Endothelial cell of umbilical vein (primary cell): ENCODE measurements around the gene FAM50A. TPM values are rescaled to one million over a fixed set of nuclear protein-coding genes. Genes with fewer than 3 reads are reported as not detected.

Source experiments
- BruUV-seq: library from RNA; stranded (reverse); fragments of 400-500 nt; replicated peaks from 2 replicates; lab custom pipeline; 2021; lab: Mats Ljungman, UMichigan
- CTCF ChIA-PET: fragments of 300-600, 350-600 bp; sonication (Branson Sonifier 250); formaldehyde crosslinking; loops from one replicate; lab custom pipeline; 2021; ENCODE audit warnings: antibody characterized with exemption, inconsistent platforms; lab: Charles Lee
- POLR2A ChIA-PET: fragments of 300-600, 350-600 bp; sonication (Branson Sonifier 250); formaldehyde crosslinking; loops from one replicate; lab custom pipeline; 2021; ENCODE audit warnings: antibody characterized with exemption, inconsistent platforms; lab: Charles Lee
- DNase-seq: peaks from one replicate; pipeline ENCODE4 v3.0.0-alpha.2; 2011; ENCODE audit warnings: low read depth, low spot score
- FAIRE-seq: peaks from 2 replicates; lab custom pipeline; 2011; peaks lifted over from hg19 to GRCh38; lab: Jason Lieb, UNC
- H2AFZ ChIP-seq: 2 replicates; pipeline ENCODE4 v1.6.0; 2012; ENCODE audit warnings: low read depth, low read length, control low read depth, inconsistent platforms
- H3K27ac ChIP-seq: 2 replicates; pipeline ENCODE4 v1.5.1; 2011; ENCODE audit warnings: low read depth, mild to moderate bottlenecking, control low read depth, low read length, moderate library complexity; ENCODE audit not compliant: insufficient read depth
- H3K27me3 ChIP-seq, 2 experiments: 2 replicates each; pipeline versions ENCODE4 v1.6.0 to v1.6.1; 2011; ENCODE audit warnings: low read length in 2 of 2, mixed read lengths in 1 of 2; ENCODE audit not compliant: control insufficient read depth in 2 of 2, insufficient read depth in 2 of 2
- H3K36me3 ChIP-seq, 2 experiments: 2 replicates in 1 of 2; 3 replicates in 1 of 2; pipeline ENCODE4 v1.5.1; 2011; ENCODE audit warnings: low read length in 2 of 2, mild to moderate bottlenecking in 1 of 2, moderate library complexity in 1 of 2; ENCODE audit not compliant: control insufficient read depth in 2 of 2, insufficient read depth in 2 of 2; ENCODE audit errors: extremely low read depth in 1 of 2
- H3K4me1 ChIP-seq: 3 replicates; pipeline ENCODE4 v1.5.1; 2011; ENCODE audit warnings: mild to moderate bottlenecking, low read length; ENCODE audit not compliant: control insufficient read depth, insufficient read depth; ENCODE audit errors: extremely low read depth
- H3K4me2 ChIP-seq: 2 replicates; pipeline ENCODE4 v1.6.1; 2011; ENCODE audit warnings: low read length, control low read depth, mixed read lengths; ENCODE audit not compliant: insufficient read depth
- H3K4me3 ChIP-seq, 3 experiments: fragments of 200-600 bp in 1 of 3; sonication (generic), shearing (Covaris generic) in 1 of 3; replicated peaks in 1 of 3; 2 replicates each; pipeline ENCODE4 v1.5.1; 2011 to 2016; ENCODE audit warnings: control low read depth in 3 of 3, low read length in 3 of 3, mild to moderate bottlenecking in 2 of 3, inconsistent platforms in 1 of 3, low read depth in 1 of 3, moderate library complexity in 1 of 3; ENCODE audit not compliant: insufficient read depth in 1 of 3
- H3K79me2 ChIP-seq: 2 replicates; pipeline ENCODE4 v1.6.0; 2012; ENCODE audit warnings: low read length, inconsistent platforms; ENCODE audit not compliant: control insufficient read depth, insufficient read depth
- H3K9ac ChIP-seq: replicated peaks from 2 replicates; pipeline ENCODE3; 2011; ENCODE audit warnings: low read length, control low read depth; ENCODE audit not compliant: insufficient read depth; ENCODE audit errors: extremely low read depth
- H3K9me1 ChIP-seq: replicated peaks from 3 replicates; pipeline ENCODE4 v1.6.0; 2011; ENCODE audit warnings: mild to moderate bottlenecking, low read length; ENCODE audit not compliant: control insufficient read depth, insufficient read depth; ENCODE audit errors: extremely low read depth
- H3K9me3 ChIP-seq: replicated peaks from 2 replicates; pipeline ENCODE4 v1.5.1; 2012; ENCODE audit warnings: low read length, inconsistent platforms; ENCODE audit not compliant: control insufficient read depth, insufficient read depth
- H4K20me1 ChIP-seq: replicated peaks from 2 replicates; pipeline ENCODE3; 2011; ENCODE audit warnings: mild to moderate bottlenecking, low read length; ENCODE audit not compliant: control insufficient read depth, insufficient read depth; ENCODE audit errors: extremely low read depth
- EZH2 ChIP-seq: IDR thresholded peaks from 2 replicates; pipeline ENCODE4 v1.6.1; 2012; ENCODE audit warnings: borderline replicate concordance, low read depth, mild to moderate bottlenecking, moderate library complexity, low read length, inconsistent platforms; ENCODE audit not compliant: severe bottlenecking
- FOS ChIP-seq: IDR thresholded peaks from 2 replicates; pipeline ENCODE4 v1.6.1; 2011; ENCODE audit warnings: mild to moderate bottlenecking, low read length, moderate library complexity, borderline replicate concordance; ENCODE audit not compliant: insufficient read depth
- GATA2 ChIP-seq: IDR thresholded peaks from 2 replicates; pipeline ENCODE4 v1.7.0; 2011; ENCODE audit warnings: low read depth, mild to moderate bottlenecking, moderate library complexity, mixed read lengths, low read length; ENCODE audit not compliant: insufficient read length, insufficient read depth
- JUN ChIP-seq: IDR thresholded peaks from 2 replicates; pipeline ENCODE4 v1.6.1; 2011; ENCODE audit warnings: borderline replicate concordance, low read depth; ENCODE audit not compliant: insufficient read length, insufficient read depth
- MYC ChIP-seq: IDR thresholded peaks from one replicate; pipeline ENCODE4 v1.6.1; 2011; ENCODE audit warnings: mild to moderate bottlenecking, low read depth, low read length
- POLR2A ChIP-seq: IDR thresholded peaks from 2 replicates; pipeline ENCODE4 v1.6.1; 2012; ENCODE audit warnings: low read depth, mild to moderate bottlenecking, control low read depth, low read length
- POLR2AphosphoS5 ChIP-seq: IDR thresholded peaks from 2 replicates; pipeline ENCODE4 v1.6.1; 2012; ENCODE audit warnings: low read depth, mild to moderate bottlenecking, control low read depth, low read length, moderate library complexity; ENCODE audit not compliant: insufficient read depth
- dilution Hi-C: fragments of 300-500 bp; cut with MboI; formaldehyde crosslinking; loops from one replicate; pipeline ENCODE4 v1.15.0; 2019; ENCODE audit warnings: low sequenced_read_pairs; ENCODE audit not compliant: extremely low pct_ligation_motif_present
- intact Hi-C: fragments of 100-400 bp; cut with micrococcal nuclease; formaldehyde crosslinking; loops from one replicate; pipeline ENCODE4 v1.10.0; 2022
- polyA plus RNA-seq, 4 experiments: library from polyadenylated mRNA; depleted of rRNA in 3 of 4; stranded (reverse) in 3 of 4; unstranded in 1 of 4; fragments of >200 nt; gene quantifications; 2 replicates each; pipeline versions ENCODE4 v1.2.1 to v1.2.3, GENCODE V29; 2011 to 2012; ENCODE audit warnings: missing spikeins in 1 of 4
- total RNA-seq: library from RNA; stranded (reverse); gene quantifications from 2 replicates; pipeline ENCODE4 v1.2.3, GENCODE V29; 2021
- TF ChIP-seq, protein P1 (sequence below), 2 donors: IDR thresholded peaks; 1 replicate in 1 of 2; 2 replicates in 1 of 2; pipeline ENCODE4 v1.5.1; 2011; ENCODE audit warnings: low read length in 2 of 2, mild to moderate bottlenecking in 2 of 2, moderate library complexity in 2 of 2, control low read depth in 1 of 2, inconsistent platforms in 1 of 2, low read depth in 1 of 2; ENCODE audit not compliant: insufficient read depth in 1 of 2; ENCODE audit errors: extremely low read depth in 1 of 2
- TF ChIP-seq, protein P2 (sequence below): IDR thresholded peaks from 2 replicates; pipeline ENCODE4 v1.6.1; 2011; ENCODE audit not compliant: insufficient read depth, insufficient read length

The FAM50A gene
- total and polyA plus RNA-seq, 2 donors (not counting 3 experiments of a cell fraction or from before 2014, with no cell fraction given), result 75.9 to 123 TPM

DNA sequence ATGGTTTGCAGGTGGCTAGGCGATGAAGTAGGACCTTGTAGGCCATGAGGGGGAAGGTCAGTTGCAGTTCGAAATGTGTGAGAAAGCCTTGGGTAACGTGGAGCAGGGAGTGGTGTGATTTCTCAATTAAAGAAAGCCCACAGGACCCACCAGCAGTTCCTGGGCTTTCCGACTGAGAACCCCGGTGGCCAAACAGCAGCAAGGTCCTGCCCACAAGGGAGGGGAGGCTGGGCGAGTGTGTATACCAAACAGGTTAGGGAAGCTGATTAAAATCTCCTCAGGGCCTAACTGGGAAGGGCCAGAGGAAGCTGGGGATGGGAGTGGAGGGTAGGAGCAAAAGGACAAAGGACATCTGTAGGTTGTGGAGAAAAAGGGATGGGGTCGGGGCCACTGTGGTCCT, 13.0 kb upstream of the FAM50A start:
- CTCF ChIA-PET, result interaction anchor here (1.2 kb wide), 1 partner anchor 58 kb away, joined by 3 read pairs; no protein-coding TSS in a partner anchor
- no peaks in the 10 kb centered on the region for H3K9me1 ChIP-seq
- FAIRE-seq (peak; percentile 80), DNase-seq (no peak)
- no TSS peak for BruUV-seq
- no peak overlapping the region for H2AFZ ChIP-seq
- peaks cover 2 to 26% of the 10 kb centered on the region in 2 experiments for H3K36me3 ChIP-seq
- POLR2A ChIA-PET, result no interaction called here
- no peaks in the 10 kb centered on the region for H4K20me1 ChIP-seq
- intact Hi-C loops (no loop called here), dilution Hi-C loops (no loop called here)
- H3K79me2 ChIP-seq, result peaks cover 23% of the 10 kb centered on the region
- no peaks in the 10 kb centered on the region for H3K9me3 ChIP-seq
- no peak overlapping the region for H3K4me2 ChIP-seq
- no peaks in the 10 kb centered on the region for H3K27me3 ChIP-seq
- peaks cover 28% of the 10 kb centered on the region for H3K4me1 ChIP-seq
- H3K9ac ChIP-seq, result no peak overlapping the region
- H3K27ac ChIP-seq, result peak overlapping the region; percentile 8
- TF ChIP-seq MYC (no peak), FOS (no peak), JUN (no peak), POLR2A (no peak), POLR2AphosphoS5 (no peak)
- TF ChIP-seq, protein P1, sequence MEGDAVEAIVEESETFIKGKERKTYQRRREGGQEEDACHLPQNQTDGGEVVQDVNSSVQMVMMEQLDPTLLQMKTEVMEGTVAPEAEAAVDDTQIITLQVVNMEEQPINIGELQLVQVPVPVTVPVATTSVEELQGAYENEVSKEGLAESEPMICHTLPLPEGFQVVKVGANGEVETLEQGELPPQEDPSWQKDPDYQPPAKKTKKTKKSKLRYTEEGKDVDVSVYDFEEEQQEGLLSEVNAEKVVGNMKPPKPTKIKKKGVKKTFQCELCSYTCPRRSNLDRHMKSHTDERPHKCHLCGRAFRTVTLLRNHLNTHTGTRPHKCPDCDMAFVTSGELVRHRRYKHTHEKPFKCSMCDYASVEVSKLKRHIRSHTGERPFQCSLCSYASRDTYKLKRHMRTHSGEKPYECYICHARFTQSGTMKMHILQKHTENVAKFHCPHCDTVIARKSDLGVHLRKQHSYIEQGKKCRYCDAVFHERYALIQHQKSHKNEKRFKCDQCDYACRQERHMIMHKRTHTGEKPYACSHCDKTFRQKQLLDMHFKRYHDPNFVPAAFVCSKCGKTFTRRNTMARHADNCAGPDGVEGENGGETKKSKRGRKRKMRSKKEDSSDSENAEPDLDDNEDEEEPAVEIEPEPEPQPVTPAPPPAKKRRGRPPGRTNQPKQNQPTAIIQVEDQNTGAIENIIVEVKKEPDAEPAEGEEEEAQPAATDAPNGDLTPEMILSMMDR (IDR thresholded peaks at IDR 0.05; ENCODE audit: extremely low read depth in 1 of 2, insufficient read depth in 1 of 2, low read depth in 1 of 2, low read length in 2 of 2), result no peak
- no peak overlapping the region for H3K4me3 ChIP-seq

DNA sequence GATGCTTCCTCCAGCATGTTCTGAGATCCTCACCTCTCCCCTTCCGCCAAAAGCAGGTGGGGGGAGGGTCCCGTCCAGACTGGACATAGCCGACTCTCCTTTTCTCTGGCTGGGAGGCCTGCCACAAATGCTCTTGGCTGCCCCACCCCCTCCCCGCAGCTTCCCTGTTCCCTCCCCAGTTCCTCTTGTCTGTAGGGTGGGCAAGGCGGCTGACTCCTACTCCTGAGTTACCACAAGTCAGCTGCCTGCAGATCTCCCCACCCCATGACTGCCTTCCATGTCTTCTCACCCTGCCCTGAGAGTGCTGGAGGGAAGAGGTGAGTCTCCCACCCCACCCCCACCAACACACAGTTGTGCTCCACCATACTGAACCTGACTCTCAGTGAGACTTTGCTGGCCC, 12.6 kb upstream of the FAM50A start:
- ChIA-PET POLR2A (no interaction called here), CTCF (interaction anchor here (1.2 kb wide), 1 partner anchor 58 kb away, joined by 3 read pairs; no protein-coding TSS in a partner anchor)
- Histone ChIP-seq H4K20me1 (no peaks in the 10 kb centered on the region), H3K79me2 (peaks cover 23% of the 10 kb centered on the region), H3K9ac (no peak overlapping the region), H3K9me3 (no peaks in the 10 kb centered on the region), H3K4me2 (no peak overlapping the region), H3K4me3 (no peak overlapping the region), H3K36me3 (peaks cover 2 to 26% of the 10 kb centered on the region in 2 experiments), H3K27ac (peak overlapping the region; percentile 8), H3K9me1 (no peaks in the 10 kb centered on the region), H2AFZ (no peak overlapping the region), H3K27me3 (no peaks in the 10 kb centered on the region), H3K4me1 (peaks cover 28% of the 10 kb centered on the region)
- intact Hi-C loops, result no loop called here
- FAIRE-seq (no peak), DNase-seq (no peak)
- no TSS peak for BruUV-seq
- dilution Hi-C loops, result no loop called here
- TF ChIP-seq MYC (no peak), JUN (no peak), POLR2AphosphoS5 (no peak), EZH2 (no peak), FOS (no peak), GATA2 (no peak), POLR2A (no peak)
- TF ChIP-seq, protein P1 (IDR thresholded peaks at IDR 0.05; ENCODE audit: extremely low read depth in 1 of 2, insufficient read depth in 1 of 2, low read depth in 1 of 2, low read length in 2 of 2), result no peak
- TF ChIP-seq, protein P2, sequence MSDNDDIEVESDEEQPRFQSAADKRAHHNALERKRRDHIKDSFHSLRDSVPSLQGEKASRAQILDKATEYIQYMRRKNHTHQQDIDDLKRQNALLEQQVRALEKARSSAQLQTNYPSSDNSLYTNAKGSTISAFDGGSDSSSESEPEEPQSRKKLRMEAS, result no peak
